LNCaP clone FGC (cell line): Measurements from ENCODE around the gene GRIK3.
"Not testable (repeated sequence)": the region's sequence is repeated elsewhere in the genome, so short reads cannot be mapped to it uniquely, and the experiment has no call there.

Source experiments
- DNase-seq: peaks from one replicate; pipeline ENCODE4 v3.0.0-alpha.2; 2011; ENCODE audit warnings: low read depth
- H3K4me3 ChIP-seq: 2 replicates; pipeline ENCODE4 v1.5.1; 2011; ENCODE audit warnings: mild to moderate bottlenecking, low read depth, low read length, control low read depth
- TF ChIP-seq, protein P1 (sequence below): IDR thresholded peaks from 2 replicates; pipeline ENCODE4 v1.5.1; 2012; ENCODE audit warnings: mild to moderate bottlenecking; ENCODE audit not compliant: control insufficient read depth, insufficient read depth; ENCODE audit errors: extremely low read depth

The GRIK3 gene

DNA sequence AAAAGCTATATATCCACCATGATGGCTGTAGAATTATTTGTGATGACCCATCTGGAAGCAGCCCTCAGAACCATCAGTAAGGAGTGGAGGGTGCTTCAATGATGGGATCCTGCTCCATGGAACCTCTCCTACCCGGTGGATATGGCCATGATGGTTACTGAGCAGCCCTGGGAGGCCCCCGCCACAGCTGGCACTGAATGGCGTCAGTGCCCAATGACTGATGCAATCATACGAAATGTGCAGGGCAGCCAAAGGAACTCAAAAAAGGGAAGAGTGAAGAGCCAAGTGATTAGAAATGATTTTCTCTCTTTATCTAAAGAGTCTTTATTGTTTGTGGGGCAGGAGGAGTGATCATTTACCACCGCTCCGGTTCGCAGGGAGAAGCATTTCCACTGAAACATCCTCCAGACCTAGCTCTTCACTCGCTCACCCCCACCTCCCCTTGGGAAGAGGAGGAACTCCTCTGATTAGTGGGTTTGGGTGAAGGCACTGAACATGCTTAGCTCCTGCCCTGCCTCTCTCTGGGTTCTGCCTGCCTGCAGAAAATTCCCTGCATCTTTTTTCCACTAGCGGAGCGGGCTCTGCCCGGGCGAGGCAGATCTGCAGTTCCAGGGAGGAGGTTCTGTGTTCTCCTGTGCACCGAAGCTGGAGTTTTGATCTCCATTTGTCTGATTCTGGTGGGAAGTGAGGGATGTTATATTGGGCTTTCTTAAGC lies 260.3 kb downstream of the GRIK3 start:
- TF ChIP-seq, protein P1, sequence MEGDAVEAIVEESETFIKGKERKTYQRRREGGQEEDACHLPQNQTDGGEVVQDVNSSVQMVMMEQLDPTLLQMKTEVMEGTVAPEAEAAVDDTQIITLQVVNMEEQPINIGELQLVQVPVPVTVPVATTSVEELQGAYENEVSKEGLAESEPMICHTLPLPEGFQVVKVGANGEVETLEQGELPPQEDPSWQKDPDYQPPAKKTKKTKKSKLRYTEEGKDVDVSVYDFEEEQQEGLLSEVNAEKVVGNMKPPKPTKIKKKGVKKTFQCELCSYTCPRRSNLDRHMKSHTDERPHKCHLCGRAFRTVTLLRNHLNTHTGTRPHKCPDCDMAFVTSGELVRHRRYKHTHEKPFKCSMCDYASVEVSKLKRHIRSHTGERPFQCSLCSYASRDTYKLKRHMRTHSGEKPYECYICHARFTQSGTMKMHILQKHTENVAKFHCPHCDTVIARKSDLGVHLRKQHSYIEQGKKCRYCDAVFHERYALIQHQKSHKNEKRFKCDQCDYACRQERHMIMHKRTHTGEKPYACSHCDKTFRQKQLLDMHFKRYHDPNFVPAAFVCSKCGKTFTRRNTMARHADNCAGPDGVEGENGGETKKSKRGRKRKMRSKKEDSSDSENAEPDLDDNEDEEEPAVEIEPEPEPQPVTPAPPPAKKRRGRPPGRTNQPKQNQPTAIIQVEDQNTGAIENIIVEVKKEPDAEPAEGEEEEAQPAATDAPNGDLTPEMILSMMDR: no peak
- DNase-seq: no peak
- H3K4me3 ChIP-seq: no peak overlapping the region

DNA sequence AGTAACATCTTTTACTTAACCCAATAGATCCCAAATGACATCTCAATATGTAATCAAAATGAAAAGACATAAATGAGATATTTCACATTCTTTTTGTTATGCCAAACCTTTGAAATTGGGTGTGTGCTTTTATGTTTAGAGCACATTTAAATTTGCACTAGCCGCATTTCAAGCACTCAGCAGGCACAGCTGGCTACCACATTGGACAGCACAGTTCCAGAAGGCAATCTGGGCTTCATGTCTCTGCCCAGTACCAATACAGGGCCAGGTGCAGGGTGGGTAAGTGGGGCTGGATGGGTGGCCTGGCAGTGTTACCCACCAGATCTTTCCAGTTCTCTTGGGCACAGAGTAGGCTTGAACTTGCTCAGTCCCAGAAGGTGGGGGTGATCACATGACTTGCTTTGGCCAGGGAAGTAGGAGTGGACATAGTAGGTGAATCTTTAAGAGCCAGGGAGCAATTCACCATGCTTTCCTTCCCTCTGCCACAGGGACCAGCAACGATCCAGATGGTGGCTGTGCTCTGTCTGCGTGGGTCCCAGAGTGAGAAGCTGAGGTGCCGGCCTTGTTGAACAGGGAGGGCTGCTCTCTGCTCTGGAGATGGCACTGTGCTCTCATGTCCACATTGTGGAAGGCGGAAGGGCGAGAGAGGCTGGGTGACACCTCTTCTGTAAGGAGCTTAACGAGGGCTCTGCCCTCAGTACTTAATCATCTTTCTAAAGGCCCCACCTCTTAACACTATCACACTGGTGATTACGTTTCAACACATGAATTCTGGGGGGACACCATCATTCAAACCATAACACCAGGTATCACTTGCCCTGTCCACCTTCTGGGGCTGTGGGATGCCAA lies 261.4 kb downstream of the GRIK3 start:
- H3K4me3 ChIP-seq: no peak overlapping the region
- DNase-seq: no peak
- TF ChIP-seq, protein P1: no peak

DNA sequence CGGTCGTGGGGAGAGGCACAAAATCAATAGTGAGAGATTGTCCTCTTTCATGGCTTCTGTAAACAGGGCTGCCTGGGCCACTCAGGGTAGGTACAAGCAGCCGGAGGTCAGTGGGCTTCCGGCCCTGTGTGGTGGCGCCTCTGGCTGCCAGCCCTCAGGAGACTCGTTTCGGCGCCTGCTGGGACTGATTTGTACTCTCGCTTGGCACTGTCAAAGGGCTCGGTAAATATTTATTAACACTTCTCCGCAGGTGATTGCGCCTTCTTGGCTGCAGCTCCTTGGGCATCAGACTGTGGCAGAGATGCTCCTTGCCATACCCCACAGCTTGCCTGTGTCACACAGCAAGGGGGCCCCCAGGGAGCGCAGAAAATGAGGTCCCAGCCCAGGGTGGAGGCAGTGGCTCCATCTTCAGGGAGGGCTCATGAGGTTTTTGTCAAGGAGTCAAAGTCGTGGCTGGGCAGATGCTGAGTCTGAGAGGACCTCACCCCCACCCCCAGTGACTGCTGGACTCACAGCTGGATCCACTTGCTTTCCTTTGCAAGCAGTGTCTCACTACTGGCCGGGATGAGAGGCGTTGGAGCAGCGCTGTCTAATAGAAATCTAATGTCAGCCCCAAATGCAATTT lies 262.5 kb downstream of the GRIK3 start:
- TF ChIP-seq, protein P1: no peak
- no peak overlapping the region for H3K4me3 ChIP-seq
- peak; percentile 34 for DNase-seq

DNA sequence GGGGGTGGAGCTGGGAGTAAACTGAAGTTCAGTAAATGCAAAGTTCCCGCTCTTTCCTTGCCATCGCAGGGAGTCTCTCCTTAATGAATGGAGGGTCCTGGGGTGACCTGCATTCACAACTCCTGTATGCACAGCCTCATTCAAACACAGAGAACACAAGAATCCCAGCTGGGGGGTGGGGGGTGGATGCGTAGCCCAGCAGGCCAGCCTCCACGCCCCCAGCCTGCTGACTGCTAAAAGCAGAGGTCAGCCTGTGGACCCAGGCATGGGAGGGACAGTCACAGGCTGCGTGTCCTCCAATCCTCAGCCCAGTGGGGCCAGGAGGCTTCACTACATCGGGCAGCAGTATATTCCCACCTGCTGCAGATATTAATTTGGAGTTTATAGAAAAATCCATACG lies 263.1 kb downstream of the GRIK3 start:
- H3K4me3 ChIP-seq: no peak overlapping the region
- TF ChIP-seq, protein P1: no peak
- DNase-seq: no peak

DNA sequence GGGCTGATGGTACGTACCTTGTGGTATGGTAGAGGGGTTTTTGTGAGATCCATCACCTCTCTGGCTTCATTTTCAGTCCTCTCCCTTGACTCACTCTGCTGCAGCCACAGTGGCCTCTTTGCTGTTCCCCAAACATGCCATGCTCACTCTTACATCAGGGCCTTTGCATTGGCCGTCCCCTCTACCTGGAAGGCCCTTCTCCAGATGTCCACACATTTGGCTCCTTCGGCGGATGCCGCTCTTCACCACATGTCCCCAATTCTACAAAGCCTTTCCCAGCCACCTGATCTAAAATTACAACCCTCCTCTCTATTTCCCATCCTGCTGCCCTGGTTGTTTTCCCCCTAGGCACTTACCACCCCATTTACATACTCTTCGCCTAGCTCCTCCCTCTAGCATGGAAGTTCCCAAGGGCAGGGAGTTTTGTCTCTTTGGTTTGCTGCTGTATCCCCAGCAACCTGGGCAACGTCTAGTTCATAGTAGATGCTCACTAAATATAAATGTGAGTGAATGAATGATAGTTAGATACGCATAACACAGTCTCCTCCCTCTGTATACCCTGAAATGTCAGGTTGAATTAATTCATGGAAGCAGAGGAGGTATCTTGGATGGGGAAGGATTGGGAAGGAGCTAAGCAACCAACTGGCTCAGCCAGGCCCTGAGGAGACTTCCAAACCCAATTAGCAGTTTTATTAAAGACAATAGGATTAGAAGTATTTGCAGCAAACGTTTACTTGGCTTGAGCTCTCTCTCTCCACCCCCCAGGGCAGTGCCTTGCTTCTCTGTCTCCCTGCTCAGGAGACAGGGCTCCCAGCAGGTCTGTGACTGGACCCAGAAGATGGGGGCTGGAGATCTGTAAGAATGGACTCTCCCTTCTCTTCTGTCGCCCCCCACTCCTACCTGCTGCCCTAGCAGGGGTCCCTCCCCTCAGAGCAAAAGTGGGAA lies 264.2 kb downstream of the GRIK3 start:
- TF ChIP-seq, protein P1: no peak
- no peak for DNase-seq
- H3K4me3 ChIP-seq: no peak overlapping the region

DNA sequence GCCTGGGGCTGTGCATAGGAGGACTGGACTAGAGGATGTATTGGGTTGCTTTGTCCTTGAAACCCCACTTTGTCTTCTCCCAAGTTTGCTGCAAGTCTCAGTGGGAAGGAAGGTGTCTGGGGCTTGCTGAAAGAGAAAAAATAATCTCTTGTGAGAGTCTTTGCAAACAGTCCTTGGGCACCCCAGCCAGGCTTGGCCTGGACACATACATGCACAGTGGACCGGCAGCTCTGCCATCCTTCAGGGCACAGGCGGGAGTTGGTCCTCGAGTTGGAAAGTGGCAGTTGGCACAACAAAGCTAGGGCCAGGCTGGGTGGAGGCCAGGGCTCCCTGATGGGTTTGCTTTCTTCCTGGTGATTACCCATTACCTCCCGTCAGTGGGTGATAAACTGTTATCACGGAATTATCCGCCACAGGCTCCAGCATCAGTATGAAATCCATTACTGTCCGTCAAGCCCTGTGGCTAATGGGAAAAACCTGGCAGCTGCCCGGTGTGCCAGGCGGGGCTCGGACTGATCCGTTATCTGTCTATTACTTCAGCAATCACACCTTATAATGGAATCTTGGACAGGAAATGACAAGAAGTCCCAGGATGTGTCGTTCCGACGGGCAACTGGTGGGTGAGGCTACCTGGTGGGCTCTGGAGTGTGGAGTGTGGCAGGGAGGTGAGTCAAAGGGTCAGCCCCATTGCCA lies 265.7 kb downstream of the GRIK3 start:
- no peak overlapping the region for H3K4me3 ChIP-seq
- no peak for DNase-seq
- TF ChIP-seq, protein P1: no peak

DNA sequence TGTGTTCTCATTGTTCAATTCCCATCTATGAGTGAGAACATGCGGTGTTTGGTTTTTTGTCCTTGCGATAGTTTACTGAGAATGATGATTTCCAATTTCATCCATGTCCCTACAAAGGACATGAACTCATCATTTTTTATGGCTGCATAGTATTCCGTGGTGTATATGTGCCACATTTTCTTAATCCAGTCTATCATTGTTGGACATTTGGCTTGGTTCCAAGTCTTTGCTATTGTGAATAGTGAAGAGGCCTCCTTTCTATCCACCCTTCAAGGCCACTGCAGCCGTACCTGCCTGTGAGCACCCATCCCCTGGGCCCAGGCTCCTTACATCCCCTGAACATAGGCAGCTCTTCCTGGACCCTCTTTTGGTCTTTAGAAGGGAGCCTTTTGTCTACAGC lies 266.9 kb downstream of the GRIK3 start:
- H3K4me3 ChIP-seq, DNase-seq: not testable (repeated sequence)
